WTC11 (cell line): ENCODE data around the gene RBM3.

Source experiments
- CBFB ChIP-seq: sonication (generic); formaldehyde crosslinking; IDR thresholded peaks from 2 replicates; pipeline ENCODE4 v1.8.1; 2022; ENCODE audit warnings: mild to moderate bottlenecking, low read depth, missing genetic modification reagents
- CREB1 ChIP-seq: sonication (generic); formaldehyde crosslinking; IDR thresholded peaks from 2 replicates; pipeline ENCODE4 v1.8.0; 2023; ENCODE audit warnings: mild to moderate bottlenecking, missing genetic modification reagents
- CREM ChIP-seq: sonication (generic); formaldehyde crosslinking; IDR thresholded peaks from 2 replicates; pipeline ENCODE4 v1.8.1; 2022; ENCODE audit warnings: mild to moderate bottlenecking, missing genetic modification reagents, moderate library complexity
- KAT7 ChIP-seq: sonication (generic); formaldehyde crosslinking; IDR thresholded peaks from 2 replicates; pipeline ENCODE4 v1.8.1; 2023; ENCODE audit warnings: missing genetic modification reagents, mild to moderate bottlenecking, borderline replicate concordance
- NR1H2 ChIP-seq: sonication (generic); formaldehyde crosslinking; IDR thresholded peaks from 2 replicates; pipeline ENCODE4 v1.9.0; 2021; ENCODE audit warnings: mild to moderate bottlenecking, moderate library complexity, missing genetic modification reagents
- NR2C2 ChIP-seq: sonication (generic); formaldehyde crosslinking; IDR thresholded peaks from 2 replicates; pipeline ENCODE4 v1.8.0; 2022; ENCODE audit warnings: mild to moderate bottlenecking, missing genetic modification reagents
- SP1 ChIP-seq: sonication (generic); formaldehyde crosslinking; conservative IDR thresholded peaks from 2 replicates; pipeline ENCODE4 v1.8.1; 2022; ENCODE audit warnings: missing genetic modification reagents
- TF ChIP-seq, protein P1 (sequence below): sonication (generic); formaldehyde crosslinking; IDR thresholded peaks from 2 replicates; pipeline ENCODE4 v1.8.0; 2023; ENCODE audit warnings: missing genetic modification reagents
- TF ChIP-seq, protein P2 (sequence below): fragments of 200-600 bp; IDR thresholded peaks from 2 replicates; pipeline ENCODE4 v1.8.0; 2022; ENCODE audit warnings: antibody characterized with exemption
- TF ChIP-seq, protein P3 (sequence below): sonication (generic); formaldehyde crosslinking; IDR thresholded peaks from 2 replicates; pipeline ENCODE4 v1.8.1; 2022; ENCODE audit warnings: low read depth, mild to moderate bottlenecking, moderate library complexity, missing genetic modification reagents, borderline replicate concordance
- TF ChIP-seq, protein P4 (sequence below): sonication (generic); formaldehyde crosslinking; IDR thresholded peaks from 2 replicates; pipeline ENCODE4 v1.8.1; 2022; ENCODE audit warnings: missing genetic modification reagents, borderline replicate concordance
- TF ChIP-seq, protein P5 (sequence below): sonication (generic); formaldehyde crosslinking; IDR thresholded peaks from 2 replicates; pipeline ENCODE4 v1.8.0; 2022; ENCODE audit warnings: mild to moderate bottlenecking, missing genetic modification reagents

DNA sequence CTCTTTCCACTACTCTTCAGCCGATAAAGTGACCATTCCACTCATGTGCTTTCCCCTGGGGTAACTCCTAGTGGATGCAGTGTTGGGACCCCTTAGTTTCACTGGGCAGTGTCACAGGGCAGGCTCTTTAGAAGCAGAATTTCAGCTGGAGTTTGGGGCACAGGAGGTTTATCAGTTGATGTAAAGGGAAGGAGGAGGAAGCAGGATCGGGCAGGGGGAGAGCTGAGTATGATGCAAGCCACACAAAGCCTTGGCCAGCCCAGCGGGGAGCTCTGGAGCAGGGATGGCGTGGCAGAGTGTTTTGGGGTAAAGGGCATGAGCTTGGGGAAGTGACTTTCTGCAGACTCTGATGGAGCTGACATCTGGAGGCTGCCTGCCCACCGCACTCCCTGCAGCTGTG lies 42.3 kb downstream of the RBM3 start:
- TF ChIP-seq, protein P1, sequence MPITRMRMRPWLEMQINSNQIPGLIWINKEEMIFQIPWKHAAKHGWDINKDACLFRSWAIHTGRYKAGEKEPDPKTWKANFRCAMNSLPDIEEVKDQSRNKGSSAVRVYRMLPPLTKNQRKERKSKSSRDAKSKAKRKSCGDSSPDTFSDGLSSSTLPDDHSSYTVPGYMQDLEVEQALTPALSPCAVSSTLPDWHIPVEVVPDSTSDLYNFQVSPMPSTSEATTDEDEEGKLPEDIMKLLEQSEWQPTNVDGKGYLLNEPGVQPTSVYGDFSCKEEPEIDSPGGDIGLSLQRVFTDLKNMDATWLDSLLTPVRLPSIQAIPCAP (CRISPR knock-in tag), result no peak
- TF ChIP-seq, protein P2, sequence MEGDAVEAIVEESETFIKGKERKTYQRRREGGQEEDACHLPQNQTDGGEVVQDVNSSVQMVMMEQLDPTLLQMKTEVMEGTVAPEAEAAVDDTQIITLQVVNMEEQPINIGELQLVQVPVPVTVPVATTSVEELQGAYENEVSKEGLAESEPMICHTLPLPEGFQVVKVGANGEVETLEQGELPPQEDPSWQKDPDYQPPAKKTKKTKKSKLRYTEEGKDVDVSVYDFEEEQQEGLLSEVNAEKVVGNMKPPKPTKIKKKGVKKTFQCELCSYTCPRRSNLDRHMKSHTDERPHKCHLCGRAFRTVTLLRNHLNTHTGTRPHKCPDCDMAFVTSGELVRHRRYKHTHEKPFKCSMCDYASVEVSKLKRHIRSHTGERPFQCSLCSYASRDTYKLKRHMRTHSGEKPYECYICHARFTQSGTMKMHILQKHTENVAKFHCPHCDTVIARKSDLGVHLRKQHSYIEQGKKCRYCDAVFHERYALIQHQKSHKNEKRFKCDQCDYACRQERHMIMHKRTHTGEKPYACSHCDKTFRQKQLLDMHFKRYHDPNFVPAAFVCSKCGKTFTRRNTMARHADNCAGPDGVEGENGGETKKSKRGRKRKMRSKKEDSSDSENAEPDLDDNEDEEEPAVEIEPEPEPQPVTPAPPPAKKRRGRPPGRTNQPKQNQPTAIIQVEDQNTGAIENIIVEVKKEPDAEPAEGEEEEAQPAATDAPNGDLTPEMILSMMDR, result no peak
- TF ChIP-seq, protein P3, sequence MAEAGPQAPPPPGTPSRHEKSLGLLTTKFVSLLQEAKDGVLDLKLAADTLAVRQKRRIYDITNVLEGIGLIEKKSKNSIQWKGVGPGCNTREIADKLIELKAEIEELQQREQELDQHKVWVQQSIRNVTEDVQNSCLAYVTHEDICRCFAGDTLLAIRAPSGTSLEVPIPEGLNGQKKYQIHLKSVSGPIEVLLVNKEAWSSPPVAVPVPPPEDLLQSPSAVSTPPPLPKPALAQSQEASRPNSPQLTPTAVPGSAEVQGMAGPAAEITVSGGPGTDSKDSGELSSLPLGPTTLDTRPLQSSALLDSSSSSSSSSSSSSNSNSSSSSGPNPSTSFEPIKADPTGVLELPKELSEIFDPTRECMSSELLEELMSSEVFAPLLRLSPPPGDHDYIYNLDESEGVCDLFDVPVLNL, result no peak
- TF ChIP-seq KAT7 (CRISPR knock-in tag) (no peak), CREB1 (no peak), NR2C2 (CRISPR knock-in tag) (no peak), CBFB (CRISPR knock-in tag) (no peak), NR1H2 (CRISPR knock-in tag) (no peak), CREM (no peak), SP1 (CRISPR knock-in tag) (no peak)
- TF ChIP-seq, protein P4, sequence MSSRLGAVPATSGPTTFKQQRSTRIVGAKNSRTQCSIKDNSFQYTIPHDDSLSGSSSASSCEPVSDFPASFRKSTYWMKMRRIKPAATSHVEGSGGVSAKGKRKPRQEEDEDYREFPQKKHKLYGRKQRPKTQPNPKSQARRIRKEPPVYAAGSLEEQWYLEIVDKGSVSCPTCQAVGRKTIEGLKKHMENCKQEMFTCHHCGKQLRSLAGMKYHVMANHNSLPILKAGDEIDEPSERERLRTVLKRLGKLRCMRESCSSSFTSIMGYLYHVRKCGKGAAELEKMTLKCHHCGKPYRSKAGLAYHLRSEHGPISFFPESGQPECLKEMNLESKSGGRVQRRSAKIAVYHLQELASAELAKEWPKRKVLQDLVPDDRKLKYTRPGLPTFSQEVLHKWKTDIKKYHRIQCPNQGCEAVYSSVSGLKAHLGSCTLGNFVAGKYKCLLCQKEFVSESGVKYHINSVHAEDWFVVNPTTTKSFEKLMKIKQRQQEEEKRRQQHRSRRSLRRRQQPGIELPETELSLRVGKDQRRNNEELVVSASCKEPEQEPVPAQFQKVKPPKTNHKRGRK (CRISPR knock-in tag), result no peak
- TF ChIP-seq, protein P5, sequence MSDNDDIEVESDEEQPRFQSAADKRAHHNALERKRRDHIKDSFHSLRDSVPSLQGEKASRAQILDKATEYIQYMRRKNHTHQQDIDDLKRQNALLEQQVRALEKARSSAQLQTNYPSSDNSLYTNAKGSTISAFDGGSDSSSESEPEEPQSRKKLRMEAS (CRISPR knock-in tag), result no peak
